MM.1S (cell line): ENCODE data around the gene SVEP1.

Experiments
- DNase-seq: peaks from one replicate; pipeline ENCODE4 v3.0.0-alpha.2; 2015
- H2AFZ ChIP-seq: fragments of 300-600 bp; sonication (generic); 2 replicates; pipeline ENCODE4 v1.6.0; 2016; ENCODE audit warnings: antibody characterized with exemption, low read length
- H3F3A ChIP-seq: fragments of 300-600 bp; sonication (generic); 2 replicates; pipeline ENCODE4 v1.6.1; 2016; ENCODE audit warnings: mild to moderate bottlenecking, antibody characterized with exemption, low read length, moderate library complexity, mixed read lengths; ENCODE audit not compliant: insufficient read depth
- H3K27ac ChIP-seq: fragments of 300-600 bp; sonication (generic); 2 replicates; pipeline ENCODE4 v1.5.1; 2016; ENCODE audit warnings: mild to moderate bottlenecking, low read length
- H3K27me3 ChIP-seq: fragments of 300-600 bp; sonication (generic); replicated peaks from 2 replicates; pipeline ENCODE4 v1.6.0; 2016; ENCODE audit warnings: low read length; ENCODE audit not compliant: insufficient read depth
- H3K36me3 ChIP-seq: fragments of 300-600 bp; sonication (generic); replicated peaks from 2 replicates; pipeline ENCODE4 v1.6.1; 2016; ENCODE audit warnings: mild to moderate bottlenecking, low read length, mixed read lengths; ENCODE audit not compliant: insufficient read depth
- H3K4me1 ChIP-seq: fragments of 300-600 bp; sonication (generic); 2 replicates; pipeline ENCODE4 v1.6.1; 2016; ENCODE audit warnings: low read length, mixed read lengths
- H3K4me2 ChIP-seq: fragments of 300-600 bp; sonication (generic); 2 replicates; pipeline ENCODE4 v1.6.0; 2016; ENCODE audit warnings: low read depth, low read length
- H3K4me3 ChIP-seq: fragments of 300-600 bp; sonication (generic); 2 replicates; pipeline ENCODE4 v1.5.1; 2016; ENCODE audit warnings: low read length, mixed read lengths
- H3K79me2 ChIP-seq: fragments of 300-600 bp; sonication (generic); 2 replicates; pipeline ENCODE4 v1.6.1; 2016; ENCODE audit warnings: mixed run types, low read length, mixed read lengths
- H3K9ac ChIP-seq: fragments of 300-600 bp; sonication (generic); 2 replicates; pipeline ENCODE4 v1.6.1; 2016; ENCODE audit warnings: low read length, mixed read lengths
- H3K9me2 ChIP-seq: fragments of 300-600 bp; sonication (generic); replicated peaks from 2 replicates; pipeline ENCODE4 v1.6.1; 2016; ENCODE audit warnings: mild to moderate bottlenecking, low read length, mixed read lengths; ENCODE audit not compliant: insufficient read depth
- H3K9me3 ChIP-seq: fragments of 300-600 bp; sonication (generic); replicated peaks from 2 replicates; pipeline ENCODE4 v1.6.1; 2016; ENCODE audit warnings: mild to moderate bottlenecking, low read length, mixed read lengths; ENCODE audit not compliant: insufficient read depth
- H4K20me1 ChIP-seq: fragments of 300-600 bp; sonication (generic); 2 replicates; pipeline ENCODE4 v1.6.1; 2016; ENCODE audit warnings: mild to moderate bottlenecking, low read length, moderate library complexity, mixed read lengths; ENCODE audit not compliant: insufficient read depth
- EZH2 ChIP-seq: fragments of 300-600 bp; sonication (generic); optimal IDR thresholded peaks from 2 replicates; pipeline ENCODE3; 2017; ENCODE audit warnings: low read depth, mild to moderate bottlenecking, antibody characterized with exemption, low read length, mixed read lengths
- EZH2phosphoT487 ChIP-seq: fragments of 300-600 bp; sonication (generic); IDR thresholded peaks from 2 replicates; pipeline ENCODE4 v1.6.1; 2018; ENCODE audit warnings: antibody characterized with exemption, low read length
- TF ChIP-seq, protein P1 (sequence below): fragments of 300-600 bp; sonication (generic); IDR thresholded peaks from 2 replicates; pipeline ENCODE4 v1.5.1; 2016; ENCODE audit warnings: antibody characterized with exemption, low read length, mixed read lengths

SVEP1 gene

GRCh38 chr9:110414471-110414870 is 165.1 kb downstream of the SVEP1 start:
- Histone ChIP-seq H3K9ac (no peak overlapping the region), H3K36me3 (no peaks in the 10 kb centered on the region), H3K9me2 (no peaks in the 10 kb centered on the region), H3K4me2 (no peak overlapping the region), H3K79me2 (no peaks in the 10 kb centered on the region), H3K4me3 (no peak overlapping the region), H3K4me1 (no peaks in the 10 kb centered on the region), H3K9me3 (no peaks in the 10 kb centered on the region), H3K27ac (no peak overlapping the region), H2AFZ (no peak overlapping the region), H4K20me1 (no peaks in the 10 kb centered on the region), H3K27me3 (no peaks in the 10 kb centered on the region), H3F3A (no peaks in the 10 kb centered on the region)
- TF ChIP-seq EZH2 (no peak), EZH2phosphoT487 (no peak)
- TF ChIP-seq, protein P1, sequence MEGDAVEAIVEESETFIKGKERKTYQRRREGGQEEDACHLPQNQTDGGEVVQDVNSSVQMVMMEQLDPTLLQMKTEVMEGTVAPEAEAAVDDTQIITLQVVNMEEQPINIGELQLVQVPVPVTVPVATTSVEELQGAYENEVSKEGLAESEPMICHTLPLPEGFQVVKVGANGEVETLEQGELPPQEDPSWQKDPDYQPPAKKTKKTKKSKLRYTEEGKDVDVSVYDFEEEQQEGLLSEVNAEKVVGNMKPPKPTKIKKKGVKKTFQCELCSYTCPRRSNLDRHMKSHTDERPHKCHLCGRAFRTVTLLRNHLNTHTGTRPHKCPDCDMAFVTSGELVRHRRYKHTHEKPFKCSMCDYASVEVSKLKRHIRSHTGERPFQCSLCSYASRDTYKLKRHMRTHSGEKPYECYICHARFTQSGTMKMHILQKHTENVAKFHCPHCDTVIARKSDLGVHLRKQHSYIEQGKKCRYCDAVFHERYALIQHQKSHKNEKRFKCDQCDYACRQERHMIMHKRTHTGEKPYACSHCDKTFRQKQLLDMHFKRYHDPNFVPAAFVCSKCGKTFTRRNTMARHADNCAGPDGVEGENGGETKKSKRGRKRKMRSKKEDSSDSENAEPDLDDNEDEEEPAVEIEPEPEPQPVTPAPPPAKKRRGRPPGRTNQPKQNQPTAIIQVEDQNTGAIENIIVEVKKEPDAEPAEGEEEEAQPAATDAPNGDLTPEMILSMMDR, result no peak
- no peak for DNase-seq

- no peak overlapping the region for H3K27ac ChIP-seq
Measured at GRCh38 chr9:110410961-110411360, 168.6 kb downstream of the SVEP1 start.

GRCh38 chr9:110408598-110408997 is 170.9 kb downstream of the SVEP1 start:
- Histone ChIP-seq H4K20me1 (no peaks in the 10 kb centered on the region), H3F3A (no peaks in the 10 kb centered on the region), H3K79me2 (no peaks in the 10 kb centered on the region), H3K27ac (no peak overlapping the region), H3K9ac (no peak overlapping the region), H3K36me3 (no peaks in the 10 kb centered on the region), H2AFZ (no peak overlapping the region), H3K9me2 (no peaks in the 10 kb centered on the region), H3K4me3 (no peak overlapping the region), H3K27me3 (no peaks in the 10 kb centered on the region), H3K4me2 (no peak overlapping the region), H3K9me3 (no peaks in the 10 kb centered on the region), H3K4me1 (no peaks in the 10 kb centered on the region)
- DNase-seq, result no peak
- TF ChIP-seq, protein P1, result no peak
- TF ChIP-seq EZH2 (no peak), EZH2phosphoT487 (no peak)

More at GRCh38 chr9:110410961-110411360, 168.6 kb downstream of the SVEP1 start:
- Histone ChIP-seq H2AFZ (no peak overlapping the region), H3K9me2 (no peaks in the 10 kb centered on the region), H3K27me3 (no peaks in the 10 kb centered on the region), H3K4me1 (no peaks in the 10 kb centered on the region), H3K36me3 (no peaks in the 10 kb centered on the region), H3K4me2 (no peak overlapping the region), H4K20me1 (no peaks in the 10 kb centered on the region), H3K9me3 (no peaks in the 10 kb centered on the region), H3K4me3 (no peak overlapping the region), H3K79me2 (no peaks in the 10 kb centered on the region), H3F3A (no peaks in the 10 kb centered on the region), H3K9ac (no peak overlapping the region)
- peak; percentile 8 for DNase-seq
- TF ChIP-seq, protein P1, result no peak
- TF ChIP-seq EZH2, result no peak
- no peak for TF ChIP-seq EZH2phosphoT487
